ENCODE measurements around the gene TVP23B.
"Not testable (repeated sequence)": the region's sequence is repeated elsewhere in the genome, so short reads cannot be mapped to it uniquely, and the experiment has no call there.

The TVP23B gene

GRCh38 chr17:18772471-18772870, 8.5 kb upstream of the TVP23B start:
- H3K4me3 ChIP-seq (ENCODE audit: low read depth, low read length) = no peak overlapping the region
- no peak for TF ChIP-seq CTCF (IDR thresholded peaks at IDR 0.05; ENCODE audit: borderline replicate concordance, insufficient read depth, low read depth, low read length)

GRCh38 chr17:18781805-18782204, 822 bp downstream of the TVP23B start:
- peak overlapping the region; percentile 56 for H3K4me3 ChIP-seq (ENCODE audit: low read depth, low read length)

- not testable (repeated sequence) for H3K4me3 ChIP-seq (ENCODE audit: low read depth, low read length)
Measured at GRCh38 chr17:18785933-18786332, 5.0 kb downstream of the TVP23B start.

GRCh38 chr17:18786890-18787289, 5.9 kb downstream of the TVP23B start:
- H3K4me3 ChIP-seq (ENCODE audit: low read depth, low read length) = not testable (repeated sequence)

GRCh38 chr17:18791402-18791801, 10.4 kb downstream of the TVP23B start:
- H3K4me3 ChIP-seq (ENCODE audit: low read depth, low read length) = not testable (repeated sequence)

GRCh38 chr17:18794841-18795240, 13.9 kb downstream of the TVP23B start:
- not testable (repeated sequence) for H3K4me3 ChIP-seq (ENCODE audit: low read depth, low read length)

- H3K4me3 ChIP-seq (ENCODE audit: low read depth, low read length) = not testable (repeated sequence)
Measured at GRCh38 chr17:18796887-18797286, 15.9 kb downstream of the TVP23B start.

- H3K4me3 ChIP-seq (ENCODE audit: low read depth, low read length) = not testable (repeated sequence)
Measured at GRCh38 chr17:18803458-18804245, 22.7 kb downstream of the TVP23B start.

- not testable (repeated sequence) for H3K4me3 ChIP-seq (ENCODE audit: low read depth, low read length)
Measured at GRCh38 chr17:18815924-18816323, 34.9 kb downstream of the TVP23B start.

GRCh38 chr17:18816489-18817371, 35.7 kb downstream of the TVP23B start:
- TF ChIP-seq CTCF (IDR thresholded peaks at IDR 0.05; ENCODE audit: borderline replicate concordance, insufficient read depth, low read depth, low read length) = peak; percentile 33; the same call in 1 of the 2 replicates
- not testable (repeated sequence) for H3K4me3 ChIP-seq (ENCODE audit: low read depth, low read length)

- H3K4me3 ChIP-seq (ENCODE audit: low read depth, low read length) = not testable (repeated sequence)
Measured at GRCh38 chr17:18821430-18821829, 40.4 kb downstream of the TVP23B start.

GRCh38 chr17:18827613-18828012, 46.6 kb downstream of the TVP23B start:
- H3K4me3 ChIP-seq (ENCODE audit: low read depth, low read length) = not testable (repeated sequence)

GRCh38 chr17:18848501-18848900, 67.5 kb downstream of the TVP23B start:
- H3K4me3 ChIP-seq (ENCODE audit: low read depth, low read length) = no peak overlapping the region
- no peak for TF ChIP-seq CTCF (IDR thresholded peaks at IDR 0.05; ENCODE audit: borderline replicate concordance, insufficient read depth, low read depth, low read length)

Data from GM12875 (cell line).